HCT116 (cell line): ENCODE results near the gene C6orf132. TPM values are rescaled to one million over a fixed set of nuclear protein-coding genes. Genes with fewer than 3 reads are reported as not detected.

Experiments used
- ATAC-seq: fragments of 200-7000 bp; cut with Tn5 transposase; 2 replicates; pipeline ENCODE4 v1.9.1; 2020; ENCODE audit warnings: mild to moderate bottlenecking, moderate library complexity
- BruUV-seq: library from RNA; stranded (reverse); fragments of 400-500 nt; replicated peaks from 2 replicates; lab custom pipeline; 2021; lab: Mats Ljungman, UMichigan
- CTCF ChIA-PET: fragments of 300-600 bp; sonication (Branson Sonifier 250); formaldehyde crosslinking; loops from one replicate; lab custom pipeline; 2021; ENCODE audit warnings: antibody characterized with exemption; lab: Charles Lee
- POLR2A ChIA-PET: fragments of 300-600, 350-600 bp; sonication (Branson Sonifier 250); formaldehyde crosslinking; loops from one replicate; lab custom pipeline; 2021; ENCODE audit warnings: antibody characterized with exemption; lab: Charles Lee
- RAD21 ChIA-PET, 2 experiments: fragments of 300-600 bp; sonication (Branson Sonifier 250); formaldehyde crosslinking; loops; one replicate each; lab custom pipeline; 2023; ENCODE audit warnings: low total read pairs in 2 of 2; ENCODE audit not compliant: uncharacterized antibody in 2 of 2, unreplicated experiment in 2 of 2, low non-redundant PET in 1 of 2; lab: Charles Lee
- DNase-seq: peaks from one replicate; pipeline ENCODE4 v3.0.0-alpha.2; 2010; ENCODE audit warnings: low read depth, low spot score
- H2AFZ ChIP-seq: fragments of 200-600 bp; shearing (Covaris generic), sonication (generic); 2 replicates; pipeline ENCODE4 v1.6.1; 2017; ENCODE audit warnings: low read depth, mixed run types, mixed read lengths, antibody characterized with exemption, low read length; ENCODE audit not compliant: poor library complexity, severe bottlenecking
- H3K27ac ChIP-seq: 2 replicates; pipeline ENCODE4 v1.5.1; 2012; ENCODE audit warnings: low read depth, low read length
- H3K27me3 ChIP-seq: fragments of 200-600 bp; sonication (generic); 2 replicates; pipeline ENCODE4 v1.6.1; 2016; ENCODE audit warnings: mixed run types, low read length, mixed read lengths; ENCODE audit not compliant: insufficient read depth
- H3K36me3 ChIP-seq, 2 experiments: fragments of 200-500 bp in 1 of 2; fragments of 200-600 bp in 1 of 2; sonication (Bioruptor generic) in 1 of 2; sonication (generic) in 1 of 2; 2 replicates each; pipeline versions ENCODE4 v1.5.1 to v1.6.1; 2014 to 2016; ENCODE audit warnings: low read length in 2 of 2, inconsistent platforms in 1 of 2, mixed read lengths in 1 of 2, mixed run types in 1 of 2; ENCODE audit not compliant: insufficient read depth in 2 of 2, control insufficient read depth in 1 of 2
- H3K4me1 ChIP-seq, 2 experiments: fragments of 200-600 bp in 1 of 2; sonication (generic) in 1 of 2; 2 replicates each; pipeline versions ENCODE4 v1.5.1 to v1.6.1; 2012 to 2017; ENCODE audit warnings: low read length in 2 of 2, inconsistent platforms in 1 of 2, mild to moderate bottlenecking in 1 of 2, mixed read lengths in 1 of 2, mixed run types in 1 of 2, moderate library complexity in 1 of 2; ENCODE audit not compliant: insufficient read depth in 2 of 2, control insufficient read depth in 1 of 2
- H3K4me2 ChIP-seq: fragments of 200-600 bp; sonication (generic); 2 replicates; pipeline ENCODE4 v1.6.1; 2017; ENCODE audit warnings: mixed run types, low read length, mixed read lengths
- H3K4me3 ChIP-seq, 2 experiments: fragments of 200-600 bp in 1 of 2; sonication (generic) in 1 of 2; replicated peaks in 1 of 2; 2 replicates each; pipeline ENCODE4 v1.5.1; 2011 to 2016; ENCODE audit warnings: low read length in 2 of 2, control low read depth in 1 of 2, low read depth in 1 of 2, mild to moderate bottlenecking in 1 of 2, mixed read lengths in 1 of 2, mixed run types in 1 of 2
- H3K79me2 ChIP-seq: fragments of 200-600 bp; sonication (generic); 2 replicates; pipeline ENCODE4 v1.6.1; 2017; ENCODE audit warnings: mild to moderate bottlenecking, mixed run types, low read length, moderate library complexity, mixed read lengths; ENCODE audit not compliant: insufficient read depth
- H3K9ac ChIP-seq: fragments of 200-600 bp; sonication (generic); 2 replicates; pipeline ENCODE4 v1.6.1; 2016; ENCODE audit warnings: low read length, mixed read lengths
- H3K9me2 ChIP-seq: fragments of 200-600 bp; sonication (generic), shearing (Covaris generic); 2 replicates; pipeline ENCODE4 v1.6.1; 2017; ENCODE audit warnings: mixed run types, mild to moderate bottlenecking, moderate library complexity; ENCODE audit not compliant: insufficient read depth
- H3K9me3 ChIP-seq, 2 experiments: fragments of 200-500 bp in 1 of 2; fragments of 200-600 bp in 1 of 2; sonication (Bioruptor generic) in 1 of 2; sonication (generic) in 1 of 2; 2 replicates each; pipeline ENCODE4 v1.6.1; 2014 to 2017; ENCODE audit warnings: low read length in 2 of 2, mixed read lengths in 2 of 2, inconsistent platforms in 1 of 2, low read depth in 1 of 2, mild to moderate bottlenecking in 1 of 2, mixed run types in 1 of 2, moderate library complexity in 1 of 2; ENCODE audit not compliant: control insufficient read depth in 1 of 2, insufficient read depth in 1 of 2
- H4K20me1 ChIP-seq: fragments of 200-600 bp; sonication (generic), shearing (Covaris generic); 2 replicates; pipeline ENCODE4 v1.6.1; 2017; ENCODE audit warnings: mixed run types, mild to moderate bottlenecking, moderate library complexity; ENCODE audit not compliant: insufficient read depth
- ATF3 ChIP-seq: IDR thresholded peaks from 2 replicates; pipeline ENCODE4 v1.6.1; 2012
- CBX3 ChIP-seq: IDR thresholded peaks from 2 replicates; pipeline ENCODE4 v1.6.1; 2012; ENCODE audit warnings: low read depth
- CEBPB ChIP-seq: IDR thresholded peaks from 2 replicates; pipeline ENCODE4 v1.6.1; 2012; ENCODE audit warnings: low read depth
- CTCF ChIP-seq, 3 experiments: fragments of 200-600 bp in 1 of 3; sonication (generic) in 1 of 3; IDR thresholded peaks in 2 of 3; conservative IDR thresholded peaks in 1 of 3; 2 replicates each; pipeline ENCODE4 v1.5.1; 2012 to 2017; ENCODE audit warnings: low read depth in 2 of 3, low read length in 2 of 3, antibody characterized with exemption in 1 of 3, borderline replicate concordance in 1 of 3, control low read depth in 1 of 3, mild to moderate bottlenecking in 1 of 3, mixed read lengths in 1 of 3, mixed run types in 1 of 3, moderate library complexity in 1 of 3; ENCODE audit not compliant: insufficient read depth in 1 of 3
- EZH2 ChIP-seq: fragments of 200-600 bp; sonication (generic); IDR thresholded peaks from 2 replicates; pipeline ENCODE4 v1.6.1; 2017; ENCODE audit warnings: antibody characterized with exemption, mixed run types
- EZH2phosphoT487 ChIP-seq: fragments of 200-600 bp; IDR thresholded peaks from 2 replicates; pipeline ENCODE4 v1.6.1; 2018; ENCODE audit warnings: antibody characterized with exemption, borderline replicate concordance
- MAX ChIP-seq: IDR thresholded peaks from 2 replicates; pipeline ENCODE4 v1.6.1; 2012
- POLR2A ChIP-seq: IDR thresholded peaks from 2 replicates; pipeline ENCODE4 v1.7.0; 2011; ENCODE audit warnings: borderline replicate concordance; ENCODE audit not compliant: insufficient read depth, insufficient read length; ENCODE audit errors: extremely low read depth
- RAD21 ChIP-seq: IDR thresholded peaks from 2 replicates; pipeline ENCODE4 v1.6.1; 2012; ENCODE audit warnings: low read depth, mild to moderate bottlenecking
- REST ChIP-seq: IDR thresholded peaks from 2 replicates; pipeline ENCODE4 v1.6.1; 2012; ENCODE audit warnings: low read depth
- SIN3A ChIP-seq: IDR thresholded peaks from 2 replicates; pipeline ENCODE4 v1.6.1; 2012; ENCODE audit warnings: low read depth
- SP1 ChIP-seq: IDR thresholded peaks from 2 replicates; pipeline ENCODE4 v1.6.1; 2012; ENCODE audit warnings: low read depth
- SRF ChIP-seq: IDR thresholded peaks from 2 replicates; pipeline ENCODE4 v1.6.1; 2012; ENCODE audit warnings: low read depth
- YY1 ChIP-seq: IDR thresholded peaks from 2 replicates; pipeline ENCODE4 v1.6.1; 2011; ENCODE audit warnings: low read length, low read depth, moderate library complexity, mild to moderate bottlenecking; ENCODE audit not compliant: insufficient replicate concordance; ENCODE audit errors: extremely low read depth
- ZBTB33 ChIP-seq: IDR thresholded peaks from 2 replicates; pipeline ENCODE4 v1.6.1; 2011; ENCODE audit warnings: mild to moderate bottlenecking, low read length, moderate library complexity; ENCODE audit not compliant: insufficient replicate concordance; ENCODE audit errors: extremely low read depth
- ZNF274 ChIP-seq: fragments of 200-500 bp; sonication (Bioruptor generic); IDR thresholded peaks from 2 replicates; pipeline ENCODE4 v1.6.1; 2014; ENCODE audit warnings: mild to moderate bottlenecking, low read depth, low read length, inconsistent platforms
- intact Hi-C: fragments of 100-400 bp; cut with micrococcal nuclease; formaldehyde crosslinking; loops from 2 replicates; pipeline ENCODE4 v1.10.0; 2022
- total RNA-seq: library from RNA; stranded (reverse); gene quantifications from one replicate; pipeline ENCODE4 v1.2.1, GENCODE V29; 2021; ENCODE audit not compliant: unreplicated experiment

The C6orf132 gene
- total RNA-seq, 1 experiment from 2014 or later = 18.9 TPM

- ChIA-PET POLR2A (no interaction called here), CTCF (no interaction called here), RAD21 (no interaction called here)
- BruUV-seq = no TSS peak
- no peak overlapping the region for H3K4me3 ChIP-seq
- H3K36me3 ChIP-seq = no peaks in the 10 kb centered on the region
- ATAC-seq (no peak), DNase-seq (no peak)
- no peak overlapping the region for H3K27ac ChIP-seq
- intact Hi-C loops = loop anchor here (10.0 kb wide), 1 partner anchor 378 kb away; the partner anchor contains the start of genes PRICKLE4 and TOMM6
- H3K27me3 ChIP-seq = no peaks in the 10 kb centered on the region
- H3K9me2 ChIP-seq = no peaks in the 10 kb centered on the region
- H3K79me2 ChIP-seq = no peaks in the 10 kb centered on the region
- peaks cover 3 to 16% of the 10 kb centered on the region in 2 experiments; a peak in 3 of 4 replicates for H3K4me1 ChIP-seq
- H3K9ac ChIP-seq = no peak overlapping the region
- no peak overlapping the region for H2AFZ ChIP-seq
- TF ChIP-seq ATF3 (no peak), ZNF274 (no peak), MAX (no peak), SIN3A (no peak), REST (no peak), SP1 (no peak), CEBPB (no peak), CBX3 (no peak), YY1 (no peak), CTCF (IDR thresholded peaks at IDR 0.05 in 2 of 3, conservative IDR thresholded peaks at IDR 0.05 in 1 of 3; ENCODE audit: borderline replicate concordance in 1 of 3, insufficient read depth in 1 of 3, low read depth in 2 of 3, low read length in 2 of 3) (no peak), POLR2A (no peak), EZH2 (no peak), RAD21 (no peak), SRF (no peak), ZBTB33 (no peak), EZH2phosphoT487 (no peak)
- H3K4me2 ChIP-seq = no peak overlapping the region
- H3K9me3 ChIP-seq = no peaks in the 10 kb centered on the region
- H4K20me1 ChIP-seq = no peaks in the 10 kb centered on the region
Measured at GRCh38 chr6:42162812-42163211, 20.4 kb upstream of the C6orf132 start.
